HEK293T (cell line): ENCODE measurements around the gene VILL.

Experiments used
- BHLHE40 ChIP-seq: fragments of 450-650 bp; IDR thresholded peaks from 2 replicates; pipeline ENCODE4 v1.6.1; 2016; ENCODE audit warnings: mild to moderate bottlenecking, moderate library complexity, borderline replicate concordance
- ELF4 ChIP-seq: fragments of 450-650 bp; IDR thresholded peaks from 2 replicates; pipeline ENCODE4 v1.6.1; 2017; ENCODE audit warnings: antibody characterized with exemption
- HDGF ChIP-seq: fragments of 450-650 bp; IDR thresholded peaks from 2 replicates; pipeline ENCODE4 v1.6.1; 2017; ENCODE audit warnings: antibody characterized with exemption, borderline replicate concordance
- LEF1 ChIP-seq: fragments of 450-650 bp; IDR thresholded peaks from 2 replicates; pipeline ENCODE4 v1.6.1; 2017; ENCODE audit warnings: mild to moderate bottlenecking, borderline replicate concordance
- TARDBP ChIP-seq: fragments of 450-650 bp; IDR thresholded peaks from 2 replicates; pipeline ENCODE4 v1.6.1; 2016

GRCh38 chr3:38046027-38046426, 55.4 kb downstream of the VILL start:
- no peak for TF ChIP-seq ELF4
- TF ChIP-seq HDGF = no peak
- TF ChIP-seq LEF1 = no peak
- TF ChIP-seq BHLHE40 = no peak
- TF ChIP-seq TARDBP = no peak
